Stimulated activated naive CD8-positive, alpha-beta T cell treated with anti-CD3 and anti-CD28 coated beads, Interleukin-15, Interleukin-2, amounts not matched to agents 100 ng/mL and 50 ng/mL, for 24 hours (primary cell): ENCODE measurements around the gene WFIKKN1.
"Not testable (repeated sequence)": the region's sequence is repeated elsewhere in the genome, so short reads cannot be mapped to it uniquely, and the experiment has no call there.

Experiments
- H3K27ac Mint-ChIP-seq: one replicate; pipeline ENCODE4 v1.8.0; 2021; ENCODE audit warnings: mild to moderate bottlenecking, mixed read lengths
- H3K27me3 Mint-ChIP-seq: one replicate; pipeline ENCODE4 v1.8.0; 2021; ENCODE audit warnings: mixed read lengths
- H3K36me3 Mint-ChIP-seq: one replicate; pipeline ENCODE4 v1.8.0; 2021; ENCODE audit warnings: low read depth, mixed read lengths
- H3K4me1 Mint-ChIP-seq: one replicate; pipeline ENCODE4 v1.8.0; 2021; ENCODE audit warnings: low read depth, mixed read lengths
- H3K4me3 Mint-ChIP-seq: one replicate; pipeline ENCODE4 v1.8.0; 2021; ENCODE audit warnings: mild to moderate bottlenecking, mixed read lengths
- H3K9me3 Mint-ChIP-seq: one replicate; pipeline ENCODE4 v1.8.0; 2021; ENCODE audit warnings: mixed read lengths

Gene WFIKKN1

DNA sequence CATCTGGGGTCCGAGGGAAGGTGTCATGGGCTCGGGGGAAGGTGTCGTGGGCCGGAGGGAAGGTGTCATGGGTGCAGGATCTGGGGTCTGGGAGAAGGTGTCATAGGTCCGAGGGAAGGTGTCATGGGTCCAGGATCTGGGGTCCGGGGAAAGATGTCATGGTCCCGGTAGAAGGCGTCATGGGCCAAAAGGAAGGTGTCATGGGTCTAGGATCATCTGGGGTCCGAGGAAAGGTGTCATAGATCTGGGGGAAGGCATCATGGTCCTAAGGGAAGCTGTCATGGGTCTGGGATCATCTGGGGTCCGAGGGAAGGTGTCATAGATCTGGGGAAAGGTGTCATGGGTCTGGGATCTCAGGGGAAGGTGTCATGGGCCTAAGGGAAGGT is 40.0 kb upstream of the WFIKKN1 start:
- Mint-ChIP-seq H3K4me3 (peak overlapping the region; percentile 87), H3K27ac (peak overlapping the region; percentile 77), H3K9me3 (no peaks in the 10 kb centered on the region), H3K27me3 (no peaks in the 10 kb centered on the region), H3K36me3 (peaks cover 7% of the 10 kb centered on the region), H3K4me1 (peaks cover 31% of the 10 kb centered on the region)

DNA sequence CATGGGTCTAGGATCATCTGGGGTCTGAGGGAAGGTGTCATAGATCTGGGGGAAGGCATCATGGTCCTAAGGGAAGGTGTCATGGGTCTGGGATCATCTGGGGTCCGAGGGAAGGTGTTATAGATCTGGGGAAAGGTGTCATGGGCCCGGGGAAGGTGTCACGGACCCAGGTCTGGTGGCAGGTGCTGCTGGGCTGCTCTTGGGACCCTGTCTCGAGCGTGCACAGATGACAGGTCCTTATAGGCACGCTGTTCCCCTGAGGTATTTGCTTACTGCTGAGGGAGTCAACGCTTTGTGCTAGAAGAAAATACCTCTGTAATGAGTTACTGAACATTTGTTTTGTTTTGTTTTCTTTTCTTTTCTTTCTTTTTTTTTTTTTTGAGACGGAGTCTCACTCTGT is 39.6 kb upstream of the WFIKKN1 start:
- peak overlapping the region; percentile 87 for H3K4me3 Mint-ChIP-seq
- H3K4me1 Mint-ChIP-seq = peaks cover 35% of the 10 kb centered on the region

GRCh38 chr16:591892-592517 is 38.8 kb upstream of the WFIKKN1 start:
- no peak overlapping the region for H3K4me3 Mint-ChIP-seq

More for the DNA sequence above, 39.6 kb upstream of the WFIKKN1 start:
- Mint-ChIP-seq H3K27me3 (no peaks in the 10 kb centered on the region), H3K36me3 (peaks cover 7% of the 10 kb centered on the region), H3K27ac (peak overlapping the region; percentile 77), H3K9me3 (no peaks in the 10 kb centered on the region)

DNA sequence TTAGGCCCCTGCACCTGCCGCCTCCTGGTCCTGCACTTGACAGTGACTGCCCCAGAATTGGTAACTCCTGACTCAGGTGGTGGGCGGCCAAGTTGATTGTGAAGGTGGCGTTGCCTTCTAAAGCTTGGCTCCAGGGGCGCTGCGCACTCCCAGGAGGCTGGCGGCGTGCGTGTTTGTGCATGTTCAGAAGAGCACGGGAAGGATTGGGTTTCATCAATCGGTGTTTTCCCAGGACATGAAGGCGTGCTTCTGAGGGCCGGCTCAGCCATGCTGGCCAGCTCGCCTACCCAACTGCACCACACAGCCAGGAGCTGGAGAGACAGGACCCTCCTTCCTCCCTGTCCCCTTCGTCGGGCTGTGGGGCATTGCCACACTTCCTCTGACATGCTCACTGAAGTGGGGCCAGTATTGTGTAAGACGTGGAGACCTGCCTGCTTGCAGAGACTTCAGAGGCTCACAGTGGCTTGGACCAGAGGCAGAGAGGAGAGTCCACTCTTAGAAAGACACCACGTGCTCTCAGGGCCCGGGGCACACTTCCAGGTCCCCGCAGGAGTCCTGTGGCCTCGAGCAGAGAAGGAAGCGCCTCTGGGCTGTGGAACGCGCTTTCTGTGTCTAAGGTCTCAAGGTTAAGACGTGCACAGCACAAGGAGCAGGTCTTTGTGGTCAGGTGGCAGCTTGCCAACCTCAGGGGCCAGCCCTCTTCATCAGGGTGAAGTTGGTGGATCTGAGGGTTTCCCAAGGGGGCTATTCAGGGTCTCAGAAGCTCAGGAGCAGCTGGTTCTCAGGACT is 38.1 kb upstream of the WFIKKN1 start:
- Mint-ChIP-seq H3K27ac (no peak overlapping the region), H3K4me1 (peaks cover 32% of the 10 kb centered on the region), H3K4me3 (no peak overlapping the region), H3K27me3 (no peaks in the 10 kb centered on the region), H3K9me3 (no peaks in the 10 kb centered on the region), H3K36me3 (peaks cover 4% of the 10 kb centered on the region)

More at GRCh38 chr16:591892-592517, 38.8 kb upstream of the WFIKKN1 start:
- H3K27ac Mint-ChIP-seq = no peak overlapping the region
- H3K9me3 Mint-ChIP-seq = no peaks in the 10 kb centered on the region
- H3K36me3 Mint-ChIP-seq = peaks cover 7% of the 10 kb centered on the region
- no peaks in the 10 kb centered on the region for H3K27me3 Mint-ChIP-seq
- H3K4me1 Mint-ChIP-seq = peaks cover 35% of the 10 kb centered on the region

- H3K9me3 Mint-ChIP-seq = no peaks in the 10 kb centered on the region
- H3K4me1 Mint-ChIP-seq = peaks cover 32% of the 10 kb centered on the region
- H3K27ac Mint-ChIP-seq = no peak overlapping the region
- H3K4me3 Mint-ChIP-seq = no peak overlapping the region
- peaks cover under 1% of the 10 kb centered on the region for H3K36me3 Mint-ChIP-seq
- no peaks in the 10 kb centered on the region for H3K27me3 Mint-ChIP-seq
Observed at GRCh38 chr16:593406-593805, 37.4 kb upstream of the WFIKKN1 start.

DNA sequence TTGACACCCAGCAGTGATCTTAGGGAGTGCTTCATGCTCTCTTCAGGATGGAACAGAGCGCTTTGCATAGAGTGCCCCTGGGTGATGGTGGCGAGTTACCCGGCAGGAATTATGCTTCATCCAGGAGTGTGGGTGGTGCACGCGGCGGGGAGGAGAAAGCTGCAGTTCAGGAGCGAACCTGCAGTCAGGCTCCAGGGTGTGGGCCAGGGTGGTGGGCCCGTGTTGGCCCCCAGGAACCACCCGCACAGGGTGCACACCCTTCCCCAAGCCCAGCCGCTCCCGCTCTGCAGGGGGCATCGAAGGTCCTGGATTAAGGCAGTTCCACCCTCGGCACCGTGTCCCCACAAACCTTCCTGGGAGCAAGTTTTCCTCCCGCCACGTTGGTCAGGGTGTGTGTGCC is 37.0 kb upstream of the WFIKKN1 start:
- H3K9me3 Mint-ChIP-seq = no peaks in the 10 kb centered on the region
- no peaks in the 10 kb centered on the region for H3K27me3 Mint-ChIP-seq
- no peak overlapping the region for H3K4me3 Mint-ChIP-seq
- H3K4me1 Mint-ChIP-seq = peaks cover 32% of the 10 kb centered on the region
- H3K36me3 Mint-ChIP-seq = no peaks in the 10 kb centered on the region
- H3K27ac Mint-ChIP-seq = no peak overlapping the region

DNA sequence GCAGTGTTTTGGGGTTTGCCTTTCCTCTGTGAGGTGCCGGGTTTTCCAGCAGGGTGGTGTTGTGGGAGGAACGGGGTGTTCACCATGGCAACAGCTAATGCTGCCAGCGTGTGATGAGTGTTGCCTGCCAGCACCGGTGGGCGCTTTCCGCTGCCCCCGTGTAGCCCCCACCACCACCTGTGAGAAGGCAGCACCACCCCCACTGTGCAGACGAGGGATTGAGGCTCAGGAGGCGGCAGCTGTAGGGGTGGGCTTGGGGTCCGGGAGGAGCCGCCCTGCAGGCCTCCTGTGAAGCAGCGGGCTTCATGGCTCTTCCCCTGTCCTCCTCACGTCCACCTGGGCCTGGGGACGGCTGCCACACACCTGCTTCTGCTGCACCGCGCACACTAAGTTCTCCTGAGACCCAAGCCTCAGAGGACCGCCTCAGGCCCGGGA is 35.7 kb upstream of the WFIKKN1 start:
- H3K4me3 Mint-ChIP-seq = no peak overlapping the region
- H3K27ac Mint-ChIP-seq = no peak overlapping the region
- H3K36me3 Mint-ChIP-seq = no peaks in the 10 kb centered on the region
- H3K4me1 Mint-ChIP-seq = peaks cover 32% of the 10 kb centered on the region
- no peaks in the 10 kb centered on the region for H3K9me3 Mint-ChIP-seq
- H3K27me3 Mint-ChIP-seq = no peaks in the 10 kb centered on the region

GRCh38 chr16:595942-596735 is 34.6 kb upstream of the WFIKKN1 start:
- Mint-ChIP-seq H3K27ac (peak overlapping the region; percentile 55), H3K4me3 (no peak overlapping the region), H3K9me3 (no peaks in the 10 kb centered on the region), H3K36me3 (no peaks in the 10 kb centered on the region), H3K4me1 (peaks cover 24% of the 10 kb centered on the region), H3K27me3 (no peaks in the 10 kb centered on the region)

DNA sequence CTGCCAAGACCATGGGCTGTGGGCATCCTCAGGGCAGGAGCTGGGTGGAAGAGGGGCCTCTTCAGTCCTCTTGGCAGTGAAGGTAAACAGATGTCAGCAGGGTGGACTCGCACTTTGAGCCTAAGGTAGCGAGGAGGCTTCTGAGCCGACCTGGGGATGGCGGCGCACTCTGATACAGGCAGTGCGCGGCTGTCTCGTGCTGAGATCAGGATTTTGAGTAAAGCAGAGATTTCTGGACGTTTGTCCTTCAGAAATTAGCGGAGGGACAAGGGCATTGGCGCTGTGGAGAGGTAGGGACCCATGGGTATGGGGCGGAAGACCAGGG is 34.1 kb upstream of the WFIKKN1 start:
- no peaks in the 10 kb centered on the region for H3K9me3 Mint-ChIP-seq
- H3K36me3 Mint-ChIP-seq = no peaks in the 10 kb centered on the region
- H3K4me1 Mint-ChIP-seq = peaks cover 22% of the 10 kb centered on the region
- no peak overlapping the region for H3K27ac Mint-ChIP-seq
- H3K27me3 Mint-ChIP-seq = no peaks in the 10 kb centered on the region
- no peak overlapping the region for H3K4me3 Mint-ChIP-seq

DNA sequence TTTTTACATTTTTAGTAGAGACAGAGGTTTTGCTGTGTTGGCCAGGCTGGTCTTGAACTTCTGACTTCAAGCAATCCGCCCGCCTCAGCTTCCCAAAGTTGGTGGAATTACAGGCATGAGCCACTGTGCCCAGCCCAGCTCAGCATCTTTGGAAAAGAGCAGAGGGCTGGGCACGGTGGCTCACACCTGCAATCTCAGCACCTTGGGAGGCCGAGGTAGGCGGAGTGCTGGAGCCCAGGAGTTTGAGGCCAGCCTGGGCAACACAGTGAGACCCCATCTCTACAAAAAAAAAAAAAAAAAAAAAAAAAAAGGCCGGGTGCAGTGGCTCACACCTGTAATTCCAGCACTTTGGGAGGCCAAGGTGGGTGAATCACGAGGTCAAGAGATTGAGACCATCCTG is 33.1 kb upstream of the WFIKKN1 start:
- H3K9me3 Mint-ChIP-seq, H3K4me3 Mint-ChIP-seq, H3K27me3 Mint-ChIP-seq, H3K27ac Mint-ChIP-seq, H3K36me3 Mint-ChIP-seq: not testable (repeated sequence)
- peaks cover 19% of the 10 kb centered on the region for H3K4me1 Mint-ChIP-seq

DNA sequence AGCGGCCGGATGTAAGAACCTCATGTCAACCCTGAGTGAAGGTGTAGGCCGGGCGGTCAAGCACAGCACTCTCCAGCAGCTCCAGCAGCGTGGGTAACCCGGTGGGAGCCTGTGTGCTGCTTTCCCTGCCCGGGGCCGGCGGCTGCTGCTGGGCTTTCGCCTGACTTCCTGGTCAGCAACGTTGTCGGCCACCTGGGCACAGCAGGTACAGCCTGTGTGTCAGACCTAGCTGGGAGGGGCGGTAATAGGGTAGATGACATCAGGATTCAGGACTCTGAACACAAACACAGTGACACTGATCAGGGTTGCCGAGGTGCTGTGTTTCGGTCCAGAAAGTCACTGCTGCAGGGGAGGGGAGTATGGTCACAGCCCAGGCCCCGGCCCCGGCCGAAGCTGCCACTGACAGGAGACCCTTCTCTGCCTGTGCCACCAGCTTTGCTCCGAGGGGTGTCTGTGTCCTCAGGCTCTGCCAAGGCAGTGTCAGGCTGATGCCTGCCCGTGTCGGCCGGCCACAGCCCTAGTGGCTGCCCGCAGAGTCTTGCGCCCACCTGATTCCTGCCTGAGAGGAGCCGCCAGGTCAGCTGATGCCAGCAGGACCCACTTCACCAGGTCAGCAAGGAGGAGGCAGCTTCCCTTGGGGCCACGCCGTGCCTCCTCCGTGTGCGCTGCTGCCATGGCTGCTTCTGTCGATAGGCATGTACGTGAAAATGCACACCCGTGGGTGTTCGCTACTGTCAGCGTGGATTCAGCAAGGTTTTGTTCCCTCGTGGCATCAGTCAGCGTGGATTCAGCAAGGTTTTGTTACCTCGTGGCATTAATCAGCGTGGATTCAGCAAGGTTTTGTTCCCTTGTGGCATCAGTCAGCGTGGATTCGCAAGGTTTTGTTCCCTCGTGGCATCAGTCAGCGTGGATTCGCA is 31.7 kb upstream of the WFIKKN1 start:
- no peak overlapping the region for H3K4me3 Mint-ChIP-seq

GRCh38 chr16:600781-601180 is 30.0 kb upstream of the WFIKKN1 start:
- no peak overlapping the region for H3K27ac Mint-ChIP-seq
- peaks cover 14% of the 10 kb centered on the region for H3K4me1 Mint-ChIP-seq
- H3K4me3 Mint-ChIP-seq = no peak overlapping the region
- H3K36me3 Mint-ChIP-seq = peaks cover 4% of the 10 kb centered on the region
- H3K9me3 Mint-ChIP-seq = no peaks in the 10 kb centered on the region
- no peaks in the 10 kb centered on the region for H3K27me3 Mint-ChIP-seq

More for the DNA sequence above, 31.7 kb upstream of the WFIKKN1 start:
- H3K27me3 Mint-ChIP-seq = no peaks in the 10 kb centered on the region
- no peaks in the 10 kb centered on the region for H3K9me3 Mint-ChIP-seq
- H3K36me3 Mint-ChIP-seq = no peaks in the 10 kb centered on the region
- no peak overlapping the region for H3K27ac Mint-ChIP-seq
- peaks cover 22% of the 10 kb centered on the region for H3K4me1 Mint-ChIP-seq

DNA sequence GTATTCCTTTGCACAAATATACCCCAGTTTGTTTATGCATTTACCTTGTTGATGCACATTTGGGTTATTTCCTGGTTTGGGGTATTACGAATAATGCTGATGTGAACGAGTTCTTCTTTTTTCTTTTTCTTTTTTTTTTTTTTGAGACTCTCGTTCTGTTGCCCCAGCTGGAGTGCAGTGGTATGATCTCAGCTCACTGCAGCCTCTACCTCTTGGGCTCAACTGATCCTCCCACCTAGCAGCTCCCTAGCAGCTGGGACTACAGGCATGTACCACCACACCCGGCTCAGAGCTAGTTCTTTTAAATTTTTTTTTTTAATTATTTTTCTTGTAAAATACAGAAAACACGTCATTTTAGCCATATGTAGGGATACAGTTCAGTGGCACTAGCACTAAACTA is 26.9 kb upstream of the WFIKKN1 start:
- Mint-ChIP-seq H3K4me1 (peaks cover 18% of the 10 kb centered on the region), H3K9me3 (no peaks in the 10 kb centered on the region), H3K27me3 (no peaks in the 10 kb centered on the region), H3K27ac (no peak overlapping the region), H3K4me3 (no peak overlapping the region), H3K36me3 (peaks cover 4% of the 10 kb centered on the region)

DNA sequence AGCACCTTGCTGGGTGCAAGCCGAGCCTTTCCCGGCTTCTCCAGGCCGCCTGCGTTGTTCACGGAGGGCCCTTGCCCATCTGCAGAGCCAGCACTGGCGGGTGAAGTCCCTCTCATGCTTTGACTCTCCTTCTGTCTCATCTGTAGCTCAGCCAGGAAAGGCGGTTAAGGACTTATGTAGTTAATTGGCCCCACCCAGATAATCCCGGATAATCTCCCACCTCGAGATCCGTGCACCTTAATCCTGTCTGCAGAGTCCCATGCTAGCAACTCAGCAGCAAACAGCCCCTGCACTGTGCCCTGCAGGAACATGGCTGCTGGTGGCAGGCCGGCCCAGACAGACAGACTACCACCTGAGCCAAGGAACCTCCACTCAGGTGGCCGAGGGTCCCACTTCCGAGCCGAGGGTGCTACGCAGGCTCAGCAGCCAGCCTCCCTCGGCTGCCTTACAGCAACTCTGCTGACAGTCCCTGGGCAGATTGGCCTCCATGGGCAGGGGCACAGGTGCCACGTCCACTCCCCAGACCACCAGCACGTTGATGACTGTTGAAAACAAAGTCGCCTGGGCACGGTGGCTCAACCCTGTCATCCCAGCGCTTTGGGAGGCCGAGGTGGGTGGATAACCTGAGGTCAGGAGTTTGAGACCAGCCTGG is 24.0 kb upstream of the WFIKKN1 start:
- Mint-ChIP-seq H3K27me3 (no peaks in the 10 kb centered on the region), H3K36me3 (peaks cover 4% of the 10 kb centered on the region), H3K4me3 (no peak overlapping the region), H3K4me1 (peaks cover 25% of the 10 kb centered on the region), H3K9me3 (no peaks in the 10 kb centered on the region), H3K27ac (no peak overlapping the region)
